Activated T-helper 9 cell treated with anti-CD3 and anti-CD28 coated beads, Interleukin-2, amount 50 U/mL, for 16 hours (primary cell): ENCODE results near the gene GPC5.

Experiments used
- DNase-seq: peaks from one replicate; pipeline ENCODE4 v3.0.0-alpha.2; 2020; ENCODE audit warnings: low read depth

Gene GPC5

DNA sequence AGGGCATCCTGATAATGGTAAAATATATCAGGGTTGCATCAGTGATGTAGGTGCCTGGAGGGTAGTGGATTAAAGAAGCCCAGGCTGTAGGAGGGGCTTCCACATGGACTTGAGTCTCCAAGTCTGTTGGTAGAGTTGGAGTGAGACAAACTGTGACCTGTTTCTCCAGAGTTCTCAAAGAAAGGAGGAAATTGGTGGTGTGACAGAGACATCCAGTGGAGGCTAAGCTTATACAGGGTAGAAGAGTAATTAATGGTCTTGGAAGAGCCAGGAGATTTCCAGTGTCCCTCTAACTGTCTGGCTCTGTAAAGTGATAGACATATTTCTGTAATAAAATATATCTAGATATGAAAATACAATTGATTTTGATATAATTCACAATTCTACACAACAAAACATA, 61.1 kb downstream of the GPC5 start:
- no peak for DNase-seq

DNA sequence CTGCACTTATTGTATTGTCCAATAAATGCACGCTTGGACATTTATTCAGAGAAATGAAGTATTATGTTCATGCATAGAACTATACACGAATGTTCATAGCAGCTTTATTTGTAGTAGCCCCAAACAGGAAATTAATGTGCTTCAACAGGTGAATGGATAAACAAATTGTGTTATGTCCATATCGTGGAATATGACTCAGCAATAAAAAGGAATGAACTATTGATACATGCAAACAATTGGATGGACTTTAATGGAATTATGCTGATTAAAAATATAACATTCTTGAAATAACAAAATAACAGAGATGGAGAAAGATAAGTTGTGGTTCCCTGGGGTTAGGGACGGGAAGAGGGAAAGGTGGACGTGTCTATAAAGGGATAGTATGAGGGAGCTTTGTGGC, 65.9 kb downstream of the GPC5 start:
- no peak for DNase-seq

DNA sequence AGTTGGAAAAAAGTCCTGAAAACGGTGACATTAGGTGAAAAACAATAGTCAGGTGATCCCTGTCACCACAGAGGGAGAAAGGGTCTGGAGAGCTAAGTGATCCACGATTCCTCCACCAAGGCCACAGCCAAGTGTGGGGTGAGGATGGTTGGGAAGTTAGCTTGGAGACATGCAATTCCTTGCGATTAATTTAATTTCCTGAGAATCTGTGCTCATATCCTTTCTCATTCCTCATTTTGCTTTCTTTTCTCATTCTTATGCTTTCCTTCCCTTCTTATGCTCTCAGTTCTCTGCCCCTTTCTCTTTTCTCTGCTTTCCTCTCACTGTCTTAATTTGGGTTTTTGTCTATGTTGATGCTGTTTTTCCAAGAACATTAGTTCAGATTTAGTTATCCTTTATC, 68.8 kb downstream of the GPC5 start:
- no peak for DNase-seq

DNA sequence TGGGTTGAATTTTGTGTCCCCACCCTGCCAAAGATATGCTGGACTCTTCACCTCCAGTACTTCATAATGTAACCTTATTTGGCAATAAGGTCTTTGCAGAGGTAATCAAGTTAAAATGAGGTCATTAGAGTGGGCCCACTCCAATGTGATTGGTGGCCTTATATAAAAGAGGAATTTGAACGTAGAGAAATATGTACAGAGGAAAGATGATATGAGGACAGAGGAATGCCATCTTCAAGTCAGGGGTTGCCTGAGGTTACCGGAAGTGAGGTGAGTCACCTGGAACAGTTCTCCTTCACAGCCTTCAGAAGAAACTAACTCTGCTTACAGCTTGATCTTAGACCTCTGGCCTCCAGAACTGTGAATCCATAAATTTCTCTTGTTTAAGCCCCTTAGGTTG, 69.9 kb downstream of the GPC5 start:
- no peak for DNase-seq

DNA sequence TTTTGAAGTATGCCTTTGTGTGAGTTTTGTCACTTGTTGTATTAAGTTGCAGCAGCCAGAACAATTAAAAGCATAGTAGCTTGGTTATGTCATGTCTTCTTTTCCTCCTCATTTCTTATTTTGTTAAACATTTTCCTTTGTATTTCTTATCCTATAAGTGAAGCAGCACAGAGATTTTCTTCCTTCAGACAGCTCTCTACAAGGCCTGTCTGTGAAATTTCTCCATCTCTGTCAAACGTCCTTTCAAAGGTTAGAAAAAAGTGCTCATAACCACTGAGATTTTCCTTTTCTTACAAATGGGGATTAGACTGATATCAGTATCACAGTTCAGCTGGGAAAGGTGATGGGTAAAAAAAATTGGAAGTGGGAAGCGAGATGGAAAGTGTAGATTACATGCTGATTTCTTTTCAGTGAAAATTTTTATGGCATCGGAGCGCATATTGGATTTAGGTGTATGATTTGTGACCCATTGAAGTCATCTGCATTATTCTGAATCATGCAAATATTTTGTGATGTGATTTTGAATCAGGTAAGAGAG, 71.7 kb downstream of the GPC5 start:
- DNase-seq: no peak

DNA sequence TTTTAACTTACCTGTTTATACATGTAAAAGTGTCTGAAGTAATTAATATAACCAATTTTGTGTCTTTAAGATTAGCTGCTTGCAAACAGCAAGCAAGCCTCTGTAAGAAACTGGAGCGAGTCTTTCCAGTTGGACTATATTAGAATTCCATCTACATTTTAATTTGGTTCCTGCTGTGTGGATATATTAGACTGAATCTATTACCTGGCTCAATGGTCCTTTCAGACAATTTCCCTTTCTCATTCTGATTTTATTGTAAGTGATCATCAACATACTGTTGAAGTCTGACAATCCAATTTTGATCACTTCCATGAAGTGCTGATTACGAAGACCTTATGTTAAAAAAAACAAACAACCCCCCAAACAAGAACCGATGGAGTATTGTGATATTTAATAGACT, 72.3 kb downstream of the GPC5 start:
- DNase-seq: no peak

DNA sequence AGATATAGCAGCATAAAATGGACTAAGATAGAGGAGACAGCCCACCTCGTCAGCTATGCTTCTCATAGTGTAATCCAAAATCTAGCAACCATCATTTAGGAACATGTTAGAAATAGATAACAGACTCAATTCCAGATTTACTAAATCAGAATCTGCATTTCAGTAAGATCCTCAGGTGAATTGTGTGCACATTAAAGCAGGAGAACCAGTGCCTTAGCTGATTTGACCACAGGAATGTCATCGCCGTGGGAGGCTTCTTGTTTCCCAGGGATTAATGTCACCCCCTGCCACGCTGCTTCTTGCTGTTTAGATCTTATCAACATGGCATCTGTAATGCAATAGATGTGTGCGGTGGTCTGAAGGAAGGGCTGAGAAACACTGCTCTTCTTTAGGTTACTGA, 84.0 kb downstream of the GPC5 start:
- no peak for DNase-seq

DNA sequence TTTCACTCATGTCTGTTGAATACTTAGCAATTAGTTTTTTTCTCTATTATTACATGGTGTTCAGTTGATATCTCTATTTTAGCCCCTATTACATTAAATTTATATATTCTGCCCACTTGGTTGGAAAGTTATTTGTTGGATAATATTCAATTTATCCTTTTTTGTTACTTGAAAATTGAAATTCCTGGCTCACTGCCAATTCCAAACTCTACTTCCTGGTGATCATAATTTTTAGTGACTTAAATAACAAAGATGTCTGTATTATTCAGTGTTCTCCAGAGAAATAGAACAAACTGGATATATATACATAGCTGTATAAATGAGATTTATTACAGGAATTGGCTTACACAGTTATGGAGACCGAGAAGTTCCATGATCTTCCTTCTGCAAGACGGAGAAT, 93.6 kb downstream of the GPC5 start:
- no peak for DNase-seq

DNA sequence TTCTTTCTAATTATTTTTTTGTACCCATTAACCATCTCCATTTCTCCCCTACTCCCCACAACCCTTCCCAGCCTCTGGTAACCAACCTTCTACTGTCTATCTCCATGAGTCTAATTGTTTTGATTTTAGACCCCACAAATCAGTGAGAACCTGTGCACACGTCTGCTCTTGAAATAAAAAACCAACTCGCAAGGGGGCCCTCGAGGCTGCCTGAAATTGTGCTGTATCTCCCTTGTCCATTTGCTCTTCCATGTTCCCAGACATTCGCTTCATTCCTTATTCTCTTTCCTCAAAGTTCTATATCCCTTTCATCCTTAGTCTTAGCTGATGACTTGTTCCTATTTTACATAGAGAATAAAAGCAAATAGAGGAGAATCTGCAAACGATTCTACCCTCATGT, 95.0 kb downstream of the GPC5 start:
- no peak for DNase-seq

DNA sequence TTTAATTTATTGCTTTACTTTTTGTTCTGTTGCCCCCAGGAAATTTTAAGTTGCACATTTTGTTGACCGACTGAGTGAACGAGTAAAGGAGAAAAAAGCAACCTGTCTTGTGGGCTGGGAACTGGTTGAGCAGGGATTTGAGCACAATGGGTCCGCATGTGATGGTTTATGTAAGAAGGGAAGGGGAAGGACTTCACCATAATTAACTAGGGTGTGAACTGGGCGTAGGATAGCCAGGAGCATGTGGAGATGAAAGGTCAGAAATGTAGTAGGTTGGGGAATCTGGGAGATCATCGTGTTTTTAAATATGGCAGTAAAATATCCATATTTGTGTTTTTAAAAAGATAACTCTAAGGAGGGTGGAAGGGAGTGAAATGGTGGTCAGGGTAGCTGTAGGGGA, 99.9 kb downstream of the GPC5 start:
- no peak for DNase-seq

DNA sequence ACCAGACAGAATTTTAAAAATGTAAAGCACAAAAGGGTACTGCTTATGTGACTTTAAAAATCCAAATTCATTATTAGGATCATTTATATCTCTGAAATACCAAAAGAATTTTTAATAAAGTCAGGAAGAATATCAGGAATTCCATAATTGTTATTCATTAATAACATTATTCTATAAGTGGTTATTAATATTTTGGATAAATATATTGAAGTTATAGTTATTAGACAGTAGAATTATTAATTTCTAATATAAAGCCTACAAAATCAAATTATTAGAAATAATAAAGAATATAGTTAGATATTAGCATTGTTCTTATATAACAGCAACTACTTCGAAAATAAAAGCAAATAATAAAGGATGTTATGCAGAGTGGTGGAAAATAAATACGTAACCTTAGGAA, 105.8 kb downstream of the GPC5 start:
- no peak for DNase-seq

DNA sequence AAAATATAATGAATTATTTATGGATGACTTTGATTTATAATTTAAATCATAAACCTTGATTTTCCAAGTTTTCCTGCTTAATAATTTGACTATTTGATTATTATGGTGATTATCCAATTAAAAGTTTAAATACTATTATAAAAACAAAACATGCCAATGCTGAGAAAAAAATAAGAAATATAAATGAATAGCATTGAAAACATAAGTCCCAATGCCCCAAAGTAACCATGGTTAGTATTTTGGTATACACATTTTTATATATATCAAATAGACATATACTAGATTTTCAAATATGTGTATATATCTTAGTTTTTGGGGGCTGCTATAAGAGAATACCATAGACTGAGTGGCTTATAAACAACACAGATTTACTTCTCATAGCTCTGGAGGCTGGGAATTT, 108.3 kb downstream of the GPC5 start:
- DNase-seq: no peak

DNA sequence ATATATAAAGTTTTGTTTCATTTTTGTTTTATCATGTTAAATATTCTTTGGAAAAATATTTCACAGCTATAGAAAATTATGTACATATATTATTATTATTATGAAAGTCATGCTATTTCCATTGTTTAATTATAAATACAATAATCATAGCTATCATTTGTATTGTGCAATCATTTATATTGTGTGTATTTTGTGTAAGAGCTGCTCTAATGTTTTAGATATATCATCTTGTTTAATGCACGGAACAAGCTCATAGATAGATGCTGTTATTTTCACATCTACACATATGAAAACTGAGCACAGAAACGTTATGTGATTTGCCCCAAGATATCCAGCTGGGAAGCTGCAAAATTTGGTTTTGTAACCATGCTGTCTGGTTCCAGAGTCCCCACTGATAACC, 111.6 kb downstream of the GPC5 start:
- no peak for DNase-seq

DNA sequence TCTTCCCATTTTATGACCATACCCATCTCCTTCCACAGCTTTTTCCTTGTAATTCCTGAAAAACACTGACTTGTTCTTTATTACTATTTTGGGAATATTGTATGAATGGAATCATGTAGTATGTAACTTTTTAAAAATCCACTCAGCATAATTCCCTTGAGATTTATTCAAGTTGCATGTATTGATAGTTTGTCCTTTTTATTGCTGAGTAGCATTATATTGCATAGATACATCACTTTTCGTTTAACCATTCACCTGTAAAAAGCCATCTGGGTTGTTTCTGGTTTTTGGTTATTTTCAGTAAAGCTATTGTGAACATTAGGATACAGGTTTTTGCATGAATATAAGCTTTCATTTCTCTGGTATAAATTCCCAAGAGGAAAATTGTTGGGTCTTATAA, 115.4 kb downstream of the GPC5 start:
- DNase-seq: no peak

DNA sequence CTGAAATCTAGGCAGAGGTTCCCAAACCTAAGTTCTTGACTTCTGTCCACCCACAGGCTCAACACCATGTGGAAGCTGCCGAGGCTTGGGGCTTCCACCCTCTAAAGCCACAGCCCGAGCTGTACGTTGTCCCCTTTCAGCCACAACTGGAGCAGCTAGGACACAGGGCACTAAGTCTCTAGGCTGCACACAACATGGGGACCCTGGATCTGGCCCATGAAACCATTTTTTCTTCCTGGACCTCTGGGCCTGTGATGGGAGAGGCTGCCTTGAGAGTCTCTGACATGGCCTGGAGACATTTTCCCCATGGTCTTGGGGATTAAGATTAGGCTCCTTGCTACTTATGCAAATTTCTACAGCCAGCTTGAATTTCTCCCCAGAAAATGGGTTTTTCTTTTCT, 118.4 kb downstream of the GPC5 start:
- DNase-seq: no peak

DNA sequence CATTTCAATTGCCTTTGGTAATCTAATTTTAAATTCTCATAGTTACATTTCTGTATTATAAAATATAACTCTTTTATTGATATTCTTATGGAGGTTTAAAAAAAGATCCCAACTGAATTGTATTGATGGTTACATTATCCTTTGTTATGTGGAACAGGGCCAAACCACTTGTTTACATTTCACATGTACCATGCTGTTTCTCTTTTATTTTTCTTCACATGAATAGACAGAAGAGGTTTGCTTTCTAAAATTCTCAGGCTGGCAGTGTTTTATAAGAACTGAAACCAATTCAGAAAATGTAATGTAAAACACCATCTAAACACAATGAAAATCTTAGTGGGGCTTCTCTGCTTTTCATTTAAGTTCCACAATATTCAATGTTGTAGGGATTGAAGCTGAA, 122.5 kb downstream of the GPC5 start:
- DNase-seq: no peak

DNA sequence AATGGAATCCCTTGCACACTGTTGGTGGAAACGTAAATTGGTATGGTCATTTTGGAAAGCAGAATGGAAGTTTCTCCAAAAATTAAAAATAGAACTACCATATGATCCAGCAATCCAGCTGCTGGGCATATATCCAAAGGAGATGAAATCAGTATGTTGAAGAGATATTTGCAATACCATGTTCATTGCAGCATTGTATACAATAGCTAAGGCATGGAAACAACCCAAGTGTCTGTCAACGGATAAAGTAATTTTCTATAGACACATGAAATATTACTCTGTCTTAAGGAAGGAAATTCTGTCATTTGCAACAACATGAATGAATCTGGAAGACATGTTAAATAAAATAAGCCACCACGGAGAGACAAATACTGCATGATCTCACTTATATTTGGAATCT, 124.7 kb downstream of the GPC5 start:
- DNase-seq: no peak

DNA sequence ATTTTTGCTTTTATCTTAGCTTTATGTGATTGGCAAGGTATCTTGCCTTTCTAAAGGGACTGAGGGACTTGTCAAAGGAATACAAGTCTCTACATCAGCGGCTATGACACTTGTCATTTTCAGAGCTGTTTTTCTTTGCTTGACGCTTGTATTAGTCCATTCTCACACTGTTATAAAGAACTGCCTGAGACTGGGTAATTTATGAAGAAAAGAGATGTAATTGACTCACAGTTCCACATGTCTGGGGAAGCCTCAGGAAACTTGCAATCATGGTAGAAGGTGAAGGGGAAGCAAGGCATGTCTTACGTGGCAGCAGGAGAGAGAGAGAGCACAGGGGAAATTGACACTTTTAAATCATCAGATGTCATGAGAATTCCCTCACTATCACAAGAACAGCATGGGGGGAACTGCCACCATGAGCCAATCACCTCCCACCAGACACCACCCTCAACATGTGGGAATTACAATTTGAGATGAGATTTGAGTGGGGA, 128.2 kb downstream of the GPC5 start:
- no peak for DNase-seq

DNA sequence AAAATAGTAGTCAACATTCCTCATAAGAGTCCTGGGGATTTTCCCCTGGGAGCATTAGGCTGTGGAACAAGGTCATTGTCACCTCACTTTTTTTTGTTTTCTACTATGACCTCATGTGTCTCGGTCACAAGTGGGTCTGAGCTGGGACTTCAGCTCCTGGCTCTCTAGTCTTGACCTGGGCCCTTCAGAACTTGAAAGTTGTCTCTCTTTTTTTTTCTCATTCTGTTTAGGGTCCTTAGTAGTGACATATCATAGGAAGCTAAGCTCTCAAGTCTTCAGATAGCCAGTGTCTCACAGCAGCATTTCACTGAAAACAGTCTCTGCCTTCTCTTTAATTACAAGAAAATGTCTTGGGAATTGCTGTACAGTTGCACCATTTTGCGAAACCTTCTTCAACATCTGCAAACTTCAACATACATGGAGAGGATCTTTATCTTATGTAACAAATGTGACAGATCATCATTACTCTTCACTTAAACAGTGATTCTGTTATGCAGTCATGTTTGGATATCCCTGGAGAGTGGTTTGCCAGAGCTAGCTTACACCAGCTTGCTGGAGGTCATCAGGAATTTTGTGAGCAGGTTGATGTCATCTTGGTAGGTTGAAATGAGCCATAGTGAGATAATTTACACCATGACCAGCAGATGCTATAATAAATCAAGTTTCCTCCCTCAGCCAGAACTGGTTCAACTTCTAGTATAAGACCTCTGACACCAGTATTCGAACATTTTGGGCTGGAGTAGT, 131.5 kb downstream of the GPC5 start:
- no peak for DNase-seq

DNA sequence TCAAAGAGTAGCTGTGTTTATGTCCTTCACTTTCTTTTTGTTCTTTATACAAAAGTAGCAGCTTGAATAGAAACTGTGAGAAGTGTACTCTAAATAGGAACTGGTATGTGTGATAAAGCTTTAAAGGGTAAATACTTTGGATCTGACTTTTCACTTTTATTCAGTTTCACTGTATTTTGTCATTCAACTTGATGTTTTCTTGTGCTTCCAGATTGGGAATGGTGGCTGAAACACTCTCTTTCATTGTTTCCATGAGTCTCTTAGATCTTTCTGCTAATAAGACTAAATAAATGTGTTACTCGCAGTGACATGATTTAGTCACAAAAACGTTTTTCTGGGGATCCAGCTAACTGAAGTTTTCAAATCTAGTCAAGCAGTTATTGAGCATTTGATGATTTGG, 133.2 kb downstream of the GPC5 start:
- DNase-seq: no peak

DNA sequence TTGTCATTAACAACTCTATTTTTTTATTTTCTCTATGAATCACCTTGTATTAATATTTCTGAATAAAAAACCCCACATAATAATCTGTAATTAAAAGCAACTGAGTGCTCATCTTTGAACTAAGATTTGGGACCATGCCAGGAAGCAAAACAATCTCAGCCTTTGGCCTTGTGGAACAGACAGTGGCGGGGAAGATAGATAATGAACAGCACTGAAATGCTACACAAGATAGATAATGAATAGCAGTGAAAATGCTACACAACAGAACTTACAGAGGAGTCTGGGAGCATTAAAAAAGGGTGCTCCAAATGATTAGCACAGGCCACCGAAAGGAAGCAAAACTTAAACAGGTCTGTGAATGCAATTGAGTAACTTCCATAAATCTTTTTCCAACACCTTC, 134.9 kb downstream of the GPC5 start:
- no peak for DNase-seq

DNA sequence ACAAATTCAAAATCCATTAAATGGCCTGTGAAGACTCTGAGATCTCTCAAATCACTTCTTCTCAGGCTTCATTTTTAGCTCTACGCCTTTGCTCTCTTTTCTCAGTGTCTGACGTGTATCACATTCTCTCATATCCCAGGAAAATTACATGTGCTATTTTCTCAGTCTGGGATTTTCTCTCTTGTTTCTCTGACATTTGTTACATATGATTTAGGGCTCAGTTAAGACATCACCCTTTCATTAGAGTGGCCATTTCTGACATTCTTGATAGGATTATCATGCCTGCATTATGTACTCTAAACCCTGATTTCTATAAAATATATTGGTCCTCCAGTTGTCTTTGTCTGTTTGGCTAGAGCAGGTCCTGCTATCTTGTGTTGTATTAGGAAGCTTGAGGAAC, 136.6 kb downstream of the GPC5 start:
- no peak for DNase-seq

DNA sequence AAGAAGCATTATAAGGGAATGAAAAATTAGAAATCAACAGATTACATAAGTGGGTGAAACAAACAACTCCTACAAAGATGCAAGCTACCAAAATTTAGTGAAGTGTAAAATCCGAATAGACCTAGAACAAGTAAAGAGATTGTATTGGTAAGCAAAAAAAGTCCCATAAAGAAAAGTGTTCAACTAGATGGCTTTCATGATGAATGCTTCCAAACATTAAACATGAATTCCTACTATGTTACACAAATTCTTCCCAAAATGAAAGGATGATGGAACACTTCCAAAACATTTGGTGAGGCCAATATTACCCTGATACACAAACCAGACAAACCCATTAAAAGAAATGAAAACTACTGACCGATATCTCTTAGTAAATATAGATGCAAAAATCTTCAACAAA, 139.0 kb downstream of the GPC5 start:
- DNase-seq: no peak
